Panc1 (cell line): Measurements from ENCODE around the gene GAST.

Source experiments
- POLR2AphosphoS5 ChIP-seq: IDR thresholded peaks from 2 replicates; pipeline ENCODE4 v1.6.1; 2012; ENCODE audit warnings: mild to moderate bottlenecking, low read depth, low read length, moderate library complexity
- TF ChIP-seq, protein P1 (sequence below): fragments of 450-650 bp; IDR thresholded peaks from 2 replicates; pipeline ENCODE4 v1.5.1; 2017; ENCODE audit warnings: mild to moderate bottlenecking
- TF ChIP-seq, protein P2 (sequence below), 2 experiments: IDR thresholded peaks; 2 replicates each; pipeline ENCODE4 v1.6.1; 2011 to 2012; ENCODE audit warnings: low read depth in 2 of 2, control low read depth in 1 of 2, low read length in 1 of 2, mild to moderate bottlenecking in 1 of 2, moderate library complexity in 1 of 2; ENCODE audit not compliant: insufficient read depth in 1 of 2

DNA sequence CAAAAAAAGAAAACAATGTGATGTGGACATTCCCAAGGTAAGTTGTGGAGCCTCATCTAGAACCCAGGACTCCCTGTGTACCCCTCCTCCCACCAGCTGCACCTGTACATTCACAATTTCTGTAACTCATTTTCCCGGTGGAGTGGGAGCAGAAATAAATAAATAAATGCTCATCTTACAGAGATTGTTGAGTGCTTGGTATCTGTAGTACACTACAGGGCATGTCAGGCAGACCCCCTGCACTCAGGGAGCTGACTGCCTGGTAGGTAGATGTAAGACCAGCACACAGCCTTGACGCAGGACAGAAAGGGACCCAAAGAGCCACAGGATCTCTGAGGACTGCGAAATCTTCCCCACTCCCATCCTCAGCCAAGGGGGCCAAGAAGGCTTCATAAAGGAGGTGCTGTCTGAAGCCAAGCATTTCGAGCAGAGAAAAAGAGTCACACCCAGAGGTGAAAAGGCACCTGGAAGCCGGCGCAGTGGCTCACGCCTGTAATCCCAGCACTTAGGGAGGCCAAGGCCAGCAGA, 16.9 kb upstream of the GAST start:
- TF ChIP-seq, protein P1, sequence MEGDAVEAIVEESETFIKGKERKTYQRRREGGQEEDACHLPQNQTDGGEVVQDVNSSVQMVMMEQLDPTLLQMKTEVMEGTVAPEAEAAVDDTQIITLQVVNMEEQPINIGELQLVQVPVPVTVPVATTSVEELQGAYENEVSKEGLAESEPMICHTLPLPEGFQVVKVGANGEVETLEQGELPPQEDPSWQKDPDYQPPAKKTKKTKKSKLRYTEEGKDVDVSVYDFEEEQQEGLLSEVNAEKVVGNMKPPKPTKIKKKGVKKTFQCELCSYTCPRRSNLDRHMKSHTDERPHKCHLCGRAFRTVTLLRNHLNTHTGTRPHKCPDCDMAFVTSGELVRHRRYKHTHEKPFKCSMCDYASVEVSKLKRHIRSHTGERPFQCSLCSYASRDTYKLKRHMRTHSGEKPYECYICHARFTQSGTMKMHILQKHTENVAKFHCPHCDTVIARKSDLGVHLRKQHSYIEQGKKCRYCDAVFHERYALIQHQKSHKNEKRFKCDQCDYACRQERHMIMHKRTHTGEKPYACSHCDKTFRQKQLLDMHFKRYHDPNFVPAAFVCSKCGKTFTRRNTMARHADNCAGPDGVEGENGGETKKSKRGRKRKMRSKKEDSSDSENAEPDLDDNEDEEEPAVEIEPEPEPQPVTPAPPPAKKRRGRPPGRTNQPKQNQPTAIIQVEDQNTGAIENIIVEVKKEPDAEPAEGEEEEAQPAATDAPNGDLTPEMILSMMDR, result no peak
- TF ChIP-seq POLR2AphosphoS5, result no peak
- TF ChIP-seq, protein P2, sequence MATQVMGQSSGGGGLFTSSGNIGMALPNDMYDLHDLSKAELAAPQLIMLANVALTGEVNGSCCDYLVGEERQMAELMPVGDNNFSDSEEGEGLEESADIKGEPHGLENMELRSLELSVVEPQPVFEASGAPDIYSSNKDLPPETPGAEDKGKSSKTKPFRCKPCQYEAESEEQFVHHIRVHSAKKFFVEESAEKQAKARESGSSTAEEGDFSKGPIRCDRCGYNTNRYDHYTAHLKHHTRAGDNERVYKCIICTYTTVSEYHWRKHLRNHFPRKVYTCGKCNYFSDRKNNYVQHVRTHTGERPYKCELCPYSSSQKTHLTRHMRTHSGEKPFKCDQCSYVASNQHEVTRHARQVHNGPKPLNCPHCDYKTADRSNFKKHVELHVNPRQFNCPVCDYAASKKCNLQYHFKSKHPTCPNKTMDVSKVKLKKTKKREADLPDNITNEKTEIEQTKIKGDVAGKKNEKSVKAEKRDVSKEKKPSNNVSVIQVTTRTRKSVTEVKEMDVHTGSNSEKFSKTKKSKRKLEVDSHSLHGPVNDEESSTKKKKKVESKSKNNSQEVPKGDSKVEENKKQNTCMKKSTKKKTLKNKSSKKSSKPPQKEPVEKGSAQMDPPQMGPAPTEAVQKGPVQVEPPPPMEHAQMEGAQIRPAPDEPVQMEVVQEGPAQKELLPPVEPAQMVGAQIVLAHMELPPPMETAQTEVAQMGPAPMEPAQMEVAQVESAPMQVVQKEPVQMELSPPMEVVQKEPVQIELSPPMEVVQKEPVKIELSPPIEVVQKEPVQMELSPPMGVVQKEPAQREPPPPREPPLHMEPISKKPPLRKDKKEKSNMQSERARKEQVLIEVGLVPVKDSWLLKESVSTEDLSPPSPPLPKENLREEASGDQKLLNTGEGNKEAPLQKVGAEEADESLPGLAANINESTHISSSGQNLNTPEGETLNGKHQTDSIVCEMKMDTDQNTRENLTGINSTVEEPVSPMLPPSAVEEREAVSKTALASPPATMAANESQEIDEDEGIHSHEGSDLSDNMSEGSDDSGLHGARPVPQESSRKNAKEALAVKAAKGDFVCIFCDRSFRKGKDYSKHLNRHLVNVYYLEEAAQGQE (IDR thresholded peaks at IDR 0.05; ENCODE audit: insufficient read depth in 1 of 2, low read depth in 2 of 2, low read length in 1 of 2), result no peak
